ENCODE results near the gene CR2.

CR2 gene

GRCh38 chr1:207453710-207454045, 450 bp upstream of the CR2 start:
- TF ChIP-seq CTCF (IDR thresholded peaks at IDR 0.05; ENCODE audit: extremely low read depth, missing control alignments): no peak
- DNase-seq (ENCODE audit: low spot score): no peak

- no peak for TF ChIP-seq CTCF (IDR thresholded peaks at IDR 0.05; ENCODE audit: extremely low read depth, missing control alignments)
- peak; percentile 31 for DNase-seq (ENCODE audit: low spot score)
Measured at GRCh38 chr1:207455183-207455754, 1.1 kb downstream of the CR2 start.

- no peak for TF ChIP-seq CTCF (IDR thresholded peaks at IDR 0.05; ENCODE audit: extremely low read depth, missing control alignments)
- no peak for DNase-seq (ENCODE audit: low spot score)
Measured at GRCh38 chr1:207458414-207458813, 4.3 kb downstream of the CR2 start.

- no peak for DNase-seq (ENCODE audit: low spot score)
Measured at GRCh38 chr1:207459008-207459407, 4.9 kb downstream of the CR2 start.

GRCh38 chr1:207461649-207462048, 7.5 kb downstream of the CR2 start:
- no peak for DNase-seq (ENCODE audit: low spot score)
- no peak for TF ChIP-seq CTCF (IDR thresholded peaks at IDR 0.05; ENCODE audit: extremely low read depth, missing control alignments)

More at GRCh38 chr1:207459008-207459407, 4.9 kb downstream of the CR2 start:
- TF ChIP-seq CTCF (IDR thresholded peaks at IDR 0.05; ENCODE audit: extremely low read depth, missing control alignments): no peak

- no peak for TF ChIP-seq CTCF (IDR thresholded peaks at IDR 0.05; ENCODE audit: extremely low read depth, missing control alignments)
- no peak for DNase-seq (ENCODE audit: low spot score)
Measured at GRCh38 chr1:207462535-207462934, 8.4 kb downstream of the CR2 start.

- no peak for DNase-seq (ENCODE audit: low spot score)
- no peak for TF ChIP-seq CTCF (IDR thresholded peaks at IDR 0.05; ENCODE audit: extremely low read depth, missing control alignments)
Measured at GRCh38 chr1:207463021-207463420, 8.9 kb downstream of the CR2 start.
